Activated CD4-positive, alpha-beta T cell treated with anti-CD3 and anti-CD28 coated beads, Interleukin-2, Interleukin-6, amounts not matched to agents 100 ng/mL and 50 ng/mL, durations not matched to agents 16 hours and 8 hours (primary cell): ENCODE results near the gene FAM167B.
"Not testable (repeated sequence)": the region's sequence is repeated elsewhere in the genome, so short reads cannot be mapped to it uniquely, and the experiment has no call there.

Source experiments
- DNase-seq: peaks from one replicate; pipeline ENCODE4 v3.0.0-alpha.2; 2020

Gene FAM167B

GRCh38 chr1:32224285-32224684 is 22.7 kb upstream of the FAM167B start:
- no peak for DNase-seq

GRCh38 chr1:32228771-32229170 is 18.3 kb upstream of the FAM167B start:
- DNase-seq: no peak

- DNase-seq: no peak
Observed at GRCh38 chr1:32231843-32232432, 15.1 kb upstream of the FAM167B start.

GRCh38 chr1:32232558-32233304 is 14.3 kb upstream of the FAM167B start:
- no peak for DNase-seq

- DNase-seq: no peak
Observed at GRCh38 chr1:32234792-32235191, 12.2 kb upstream of the FAM167B start.

GRCh38 chr1:32239337-32239736 is 7.7 kb upstream of the FAM167B start:
- no peak for DNase-seq

GRCh38 chr1:32239790-32240139 is 7.3 kb upstream of the FAM167B start:
- DNase-seq: no peak

- DNase-seq: peak; percentile 50
Observed at GRCh38 chr1:32240140-32240951, 6.7 kb upstream of the FAM167B start.

- DNase-seq: peak; percentile 32
Observed at GRCh38 chr1:32241001-32241763, 5.8 kb upstream of the FAM167B start.

GRCh38 chr1:32242341-32242851 is 4.6 kb upstream of the FAM167B start:
- no peak for DNase-seq

- no peak for DNase-seq
Observed at GRCh38 chr1:32247452-32247851, 430 bp downstream of the FAM167B start.

- peak; percentile 93 for DNase-seq
Observed at GRCh38 chr1:32247983-32248889, 1.2 kb downstream of the FAM167B start.

- DNase-seq: peak; percentile 94
Observed at GRCh38 chr1:32249831-32250525, 3.0 kb downstream of the FAM167B start.

- peak; percentile 83 for DNase-seq
Observed at GRCh38 chr1:32250893-32251716, 4.1 kb downstream of the FAM167B start, which contains the start of gene LCK. TSS of gene LCK (plus strand) at chr1:32251265. CDS start at chr1:32274330, 23,065 bp downstream.

- peak; percentile 74 for DNase-seq
Observed at GRCh38 chr1:32255072-32256071, 8.3 kb downstream of the FAM167B start.

GRCh38 chr1:32256473-32257226 is 9.6 kb downstream of the FAM167B start:
- DNase-seq: peak; percentile 47

GRCh38 chr1:32257227-32257508 is 10.1 kb downstream of the FAM167B start:
- DNase-seq: no peak

- DNase-seq: not testable (repeated sequence)
Observed at GRCh38 chr1:32263236-32263593, 16.2 kb downstream of the FAM167B start.
